Measurements from ENCODE around the gene TBC1D30.
"Not testable (repeated sequence)": the region's sequence is repeated elsewhere in the genome, so short reads cannot be mapped to it uniquely, and the experiment has no call there.

TBC1D30 gene

DNA sequence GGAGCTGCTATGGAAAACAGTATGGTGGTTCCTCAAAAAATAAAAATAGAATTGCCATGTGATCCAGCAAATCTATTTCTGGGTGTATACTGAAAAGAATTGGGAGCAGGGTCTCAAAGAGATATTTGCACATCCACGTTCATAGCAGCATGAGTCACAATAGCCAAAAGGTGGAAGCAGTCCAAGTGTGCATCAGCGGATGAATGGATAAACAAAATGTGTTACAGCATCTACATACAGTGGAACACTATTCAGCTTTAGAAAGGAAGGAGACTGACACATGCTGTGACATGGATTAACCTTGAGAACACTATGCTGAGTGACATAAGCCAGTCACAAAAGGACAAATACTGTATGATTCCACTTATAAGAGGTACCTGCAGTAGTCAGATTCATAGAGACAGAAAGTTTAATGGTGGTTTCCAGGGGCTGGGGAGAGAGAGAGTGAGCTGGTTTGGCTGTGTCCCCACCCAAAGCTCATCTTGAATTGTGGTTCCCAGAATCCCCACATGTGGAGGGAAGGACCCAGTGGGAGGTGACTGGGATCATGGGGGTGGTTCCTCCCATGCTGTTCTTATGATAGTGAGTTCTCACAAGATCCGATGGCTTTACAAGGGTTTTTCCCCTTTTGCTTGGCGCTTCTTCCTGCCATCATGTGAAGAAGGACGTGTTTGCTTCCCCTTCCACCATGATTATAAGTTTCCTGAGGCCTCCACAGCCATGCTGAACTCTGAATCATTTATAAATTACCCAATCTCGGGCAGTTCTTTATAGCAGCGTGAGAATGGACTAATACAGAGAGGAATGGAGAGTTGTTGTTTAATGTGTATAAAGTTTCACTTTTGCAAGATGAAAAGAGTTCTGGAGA is 17.6 kb upstream of the TBC1D30 start:
- no peak for DNase-seq

- no peak for DNase-seq
Observed at GRCh38 chr12:64808110-64808509, 16.3 kb upstream of the TBC1D30 start.

- peak; percentile 85 for DNase-seq
Observed at GRCh38 chr12:64810831-64811230, 13.6 kb upstream of the TBC1D30 start.

DNA sequence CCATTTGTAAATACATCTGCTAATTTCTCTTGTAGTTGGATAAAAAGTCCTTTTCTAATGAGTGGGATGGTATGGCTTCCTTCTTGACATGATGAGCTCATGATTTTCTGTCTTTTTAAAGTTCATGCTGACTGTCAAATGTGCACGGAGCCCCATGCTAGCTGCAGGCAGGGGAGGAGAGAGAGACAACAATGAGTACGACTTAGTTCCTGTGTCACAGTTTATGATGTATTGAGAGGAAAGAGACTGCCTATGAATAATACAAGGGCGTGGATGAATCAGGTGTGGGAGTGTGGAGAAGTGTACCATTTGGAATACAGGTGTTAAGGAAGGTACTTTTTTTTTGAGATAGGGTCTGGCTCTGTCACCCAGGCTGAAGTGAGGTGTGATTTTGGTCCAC is 10.7 kb upstream of the TBC1D30 start:
- DNase-seq = no peak

- no peak for DNase-seq
Observed at GRCh38 chr12:64814432-64814831, 10.0 kb upstream of the TBC1D30 start.

GRCh38 chr12:64819816-64820402 is 4.5 kb upstream of the TBC1D30 start:
- DNase-seq = no peak

GRCh38 chr12:64820593-64820992 is 3.9 kb upstream of the TBC1D30 start:
- no peak for DNase-seq

DNA sequence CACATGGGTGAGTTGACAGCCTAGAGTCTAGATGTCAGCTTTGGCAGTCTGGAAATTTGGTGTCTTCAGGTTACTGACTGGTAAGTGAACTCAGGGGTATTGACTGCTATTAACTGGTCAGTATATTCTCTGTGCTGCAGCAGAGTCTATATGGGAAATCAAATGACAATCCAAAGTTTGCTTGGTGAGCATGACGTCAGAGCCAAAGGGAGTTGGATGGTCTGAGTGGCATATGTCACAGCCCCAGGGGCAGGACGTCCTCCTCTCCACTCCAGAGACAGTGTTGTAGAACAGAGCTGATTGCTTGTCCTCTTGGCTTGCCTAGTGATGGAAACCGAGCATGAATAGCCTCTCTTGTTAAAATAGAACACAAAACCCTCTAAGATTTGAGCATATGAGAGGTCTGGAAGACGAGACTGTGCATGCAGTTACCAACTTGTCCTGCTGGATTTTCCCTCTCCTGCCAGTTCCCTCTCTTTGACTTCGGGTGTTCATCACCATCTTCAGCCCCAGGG is 3.3 kb upstream of the TBC1D30 start:
- DNase-seq = no peak

DNA sequence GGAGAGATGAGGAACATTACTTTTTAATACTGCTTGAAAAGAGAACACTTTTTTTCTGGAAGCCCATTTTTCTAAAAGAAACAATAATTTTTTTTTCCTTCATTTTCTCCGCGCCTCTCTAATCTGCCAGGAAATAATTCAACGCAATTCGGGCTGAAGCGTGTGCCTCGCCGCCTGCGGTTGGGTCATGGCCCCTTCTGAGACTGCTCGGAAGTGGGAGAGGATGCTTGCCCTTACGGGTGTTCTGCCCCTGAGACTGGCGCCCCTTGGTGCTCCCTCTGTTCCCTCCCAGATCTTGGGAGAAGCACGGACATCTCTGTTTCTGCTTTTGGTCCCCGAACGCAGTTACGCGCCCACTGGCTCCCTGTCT is 332 bp upstream of the TBC1D30 start:
- DNase-seq = no peak

DNA sequence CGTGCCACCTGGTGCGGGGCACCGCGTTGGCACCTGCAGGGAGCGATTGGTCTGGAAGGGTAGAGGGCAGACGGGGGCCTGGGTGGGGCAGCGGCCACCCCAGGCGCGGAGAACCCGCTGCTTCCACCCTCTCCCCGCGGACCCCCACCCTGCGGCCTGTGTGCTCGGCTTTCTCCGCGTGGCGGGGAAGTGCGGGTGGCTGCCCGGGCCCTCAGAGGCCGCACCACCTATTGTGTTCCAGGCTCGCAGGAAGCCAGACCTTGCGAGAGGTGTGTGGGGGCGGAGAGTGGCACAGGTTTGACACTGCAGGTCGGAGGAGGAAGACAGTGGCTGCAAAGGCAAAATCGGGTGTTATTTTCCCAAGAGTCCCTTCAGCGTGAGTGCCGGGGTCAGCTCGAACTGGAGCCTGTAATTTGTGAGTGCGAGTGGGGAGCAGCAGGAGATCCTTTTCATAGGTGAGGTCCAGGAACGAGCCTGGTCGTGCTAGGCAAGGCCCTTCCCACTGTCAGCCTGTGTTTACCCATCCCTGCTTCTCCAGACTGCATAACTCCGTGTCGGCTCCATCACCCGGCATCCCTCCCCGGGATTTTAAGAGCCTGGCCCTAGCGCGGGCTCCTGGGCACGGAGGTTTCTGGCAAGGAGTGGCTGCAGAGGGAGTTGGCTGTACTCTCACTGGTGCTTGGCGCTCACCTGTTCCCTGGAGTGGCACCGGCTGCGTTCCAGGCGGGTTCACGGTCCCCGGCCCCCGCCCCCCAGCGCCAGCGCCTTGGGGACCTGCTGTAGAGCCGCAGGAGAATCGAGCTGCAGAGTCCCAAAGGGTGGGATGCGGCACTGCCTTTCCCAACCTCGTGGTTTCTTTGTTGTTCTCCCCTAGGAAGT is 935 bp downstream of the TBC1D30 start:
- DNase-seq = no peak

GRCh38 chr12:64826234-64826633 is 1.8 kb downstream of the TBC1D30 start:
- no peak for DNase-seq

DNA sequence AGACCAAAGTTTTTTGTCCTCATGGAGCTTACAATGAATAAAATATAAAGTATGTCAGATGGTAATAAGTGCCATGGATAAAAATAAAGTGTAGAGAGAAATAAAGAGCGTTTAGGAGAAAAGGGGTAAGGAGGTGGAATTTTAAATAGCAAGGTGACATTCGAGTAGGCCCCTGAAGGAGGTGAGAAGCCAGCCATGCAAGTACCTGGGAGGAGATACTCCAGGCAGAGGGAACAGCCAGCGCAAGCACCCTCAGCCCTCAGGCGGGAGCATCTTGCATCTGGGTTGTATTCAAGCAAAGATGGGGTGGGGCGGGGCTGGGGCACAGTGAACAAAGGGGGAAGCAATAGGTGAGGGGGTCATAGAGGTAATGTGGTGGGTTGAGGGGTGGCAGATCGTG is 4.3 kb downstream of the TBC1D30 start:
- no peak for DNase-seq

DNA sequence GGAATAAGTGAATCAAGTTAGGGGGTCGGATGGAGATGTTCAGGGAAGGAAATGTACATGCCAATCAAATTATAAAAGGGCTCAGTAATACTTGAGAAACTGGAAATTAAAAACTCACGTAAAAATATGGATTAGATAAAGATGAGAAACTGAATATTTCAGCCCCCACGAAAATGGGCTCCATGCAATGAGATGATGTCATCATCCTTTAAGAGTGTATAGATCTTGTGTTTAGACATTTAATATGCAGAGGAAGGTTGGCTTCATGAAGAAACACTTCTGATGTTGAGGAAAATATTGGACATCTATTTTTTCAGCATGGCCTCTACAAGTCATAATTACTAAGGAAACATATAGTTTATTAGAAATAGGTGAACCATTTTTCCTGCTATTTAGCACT is 9.5 kb downstream of the TBC1D30 start:
- DNase-seq = no peak

DNA sequence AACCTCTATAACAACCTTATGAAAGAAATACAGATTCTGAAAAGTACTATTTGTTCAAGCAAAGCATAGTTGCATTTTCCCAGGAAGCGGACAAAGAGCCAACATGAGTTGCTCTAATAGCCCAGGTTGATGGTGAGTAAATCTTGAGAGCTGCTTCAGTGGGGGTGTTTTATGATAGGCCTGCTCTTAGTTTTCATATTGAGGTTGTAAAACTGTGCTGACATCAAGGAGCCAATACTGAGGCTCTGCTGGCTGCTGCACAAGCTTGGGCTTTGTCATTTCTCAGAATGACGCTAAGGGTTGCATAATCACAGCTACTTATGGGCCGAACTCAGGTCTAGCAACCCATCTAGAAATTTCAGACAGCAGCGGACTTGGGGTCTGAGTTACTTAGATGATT is 11.5 kb downstream of the TBC1D30 start:
- no peak for DNase-seq

DNA sequence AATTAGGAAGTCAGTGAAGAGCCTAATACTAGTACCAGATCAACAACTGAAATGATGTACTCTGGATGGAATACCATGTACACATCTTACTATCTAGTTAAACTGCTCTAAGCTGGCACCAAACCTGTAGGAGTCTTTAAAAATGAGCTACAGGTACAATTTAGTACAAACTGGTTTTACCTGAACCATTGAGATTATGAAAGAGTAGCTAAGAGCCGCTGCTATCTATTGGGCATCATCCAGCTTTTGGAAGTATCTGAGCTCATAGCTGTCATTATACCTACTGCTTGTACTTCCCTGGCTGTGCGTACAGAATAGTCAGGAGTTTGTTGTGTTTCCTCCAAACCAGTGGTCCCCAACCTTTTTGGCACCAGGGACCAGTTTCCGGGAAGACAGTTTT is 12.4 kb downstream of the TBC1D30 start:
- no peak for DNase-seq

GRCh38 chr12:64837427-64837826 is 13.0 kb downstream of the TBC1D30 start:
- DNase-seq = no peak

DNA sequence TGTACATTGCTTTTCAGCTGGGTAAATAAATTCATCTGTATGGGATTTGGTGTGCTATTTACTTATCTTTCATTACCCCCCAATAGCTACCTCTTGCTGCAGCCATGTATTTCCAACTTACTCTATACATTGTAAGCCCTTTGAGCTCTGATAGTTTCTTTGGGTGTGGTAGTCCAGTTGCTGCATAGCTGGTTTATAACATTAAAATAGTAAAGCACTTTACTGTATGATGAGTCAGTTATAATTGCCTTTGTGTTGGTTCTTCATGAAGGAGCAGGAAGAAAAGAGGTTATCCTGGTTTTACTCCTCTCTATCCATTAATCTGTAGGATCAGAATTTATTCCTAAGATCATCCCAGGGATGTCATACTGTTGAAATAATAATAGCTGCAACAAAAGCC is 15.7 kb downstream of the TBC1D30 start:
- no peak for DNase-seq

DNA sequence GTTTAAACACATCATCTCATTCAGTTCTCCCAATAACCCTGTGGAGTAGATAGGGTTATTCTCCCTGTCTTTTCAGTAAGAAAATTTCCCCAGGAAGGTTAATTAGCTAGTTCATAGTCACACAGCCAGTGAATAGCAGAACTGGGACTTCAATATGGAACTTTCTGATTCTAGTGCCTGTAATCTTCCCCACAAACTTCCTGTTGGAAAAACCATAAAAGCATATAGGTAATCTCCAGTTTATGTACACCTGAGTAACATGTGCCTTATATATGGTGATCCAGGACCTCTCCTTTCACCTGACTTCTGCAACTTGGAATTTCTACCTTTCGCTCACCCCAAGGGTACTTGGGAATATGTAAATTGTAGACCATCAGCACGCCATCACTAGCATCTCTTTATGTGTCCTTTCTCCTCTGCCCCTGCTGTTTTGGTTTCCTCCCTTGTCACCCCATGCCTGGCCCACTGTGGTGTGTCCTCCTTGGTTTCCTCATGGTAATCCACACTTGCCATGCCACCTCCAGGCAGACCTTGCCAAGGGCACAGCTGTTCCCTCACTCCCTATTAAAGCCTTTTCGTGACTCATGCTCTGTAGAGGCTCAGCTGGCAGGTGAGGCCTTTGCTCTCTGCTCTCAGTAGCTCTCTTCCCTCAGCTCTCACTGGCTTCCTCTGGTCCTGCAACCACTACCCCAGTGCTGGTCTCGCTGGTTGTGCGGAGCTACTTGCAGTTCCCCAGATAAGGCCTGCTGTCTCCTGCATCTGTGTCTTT is 16.7 kb downstream of the TBC1D30 start:
- no peak for DNase-seq

DNA sequence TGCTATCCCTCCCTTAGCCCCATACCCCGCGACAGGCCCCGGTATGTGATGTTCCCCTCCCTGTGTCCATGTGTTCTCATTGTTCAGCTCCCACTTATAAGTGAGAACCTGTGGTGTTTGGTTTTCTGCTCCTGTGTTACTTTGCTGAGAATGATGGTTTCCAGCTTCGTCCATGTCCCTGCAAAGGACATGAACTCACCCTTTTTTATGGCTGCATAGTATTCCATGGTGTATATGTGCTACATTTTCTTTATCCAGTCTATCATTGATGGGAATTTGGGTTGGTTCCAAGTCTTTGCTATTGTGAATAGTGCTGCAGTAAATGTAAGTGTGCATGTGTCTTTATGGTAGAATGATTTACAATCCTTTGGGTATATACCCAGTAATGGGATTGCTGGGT is 24.0 kb downstream of the TBC1D30 start:
- DNase-seq = not testable (repeated sequence)

DNA sequence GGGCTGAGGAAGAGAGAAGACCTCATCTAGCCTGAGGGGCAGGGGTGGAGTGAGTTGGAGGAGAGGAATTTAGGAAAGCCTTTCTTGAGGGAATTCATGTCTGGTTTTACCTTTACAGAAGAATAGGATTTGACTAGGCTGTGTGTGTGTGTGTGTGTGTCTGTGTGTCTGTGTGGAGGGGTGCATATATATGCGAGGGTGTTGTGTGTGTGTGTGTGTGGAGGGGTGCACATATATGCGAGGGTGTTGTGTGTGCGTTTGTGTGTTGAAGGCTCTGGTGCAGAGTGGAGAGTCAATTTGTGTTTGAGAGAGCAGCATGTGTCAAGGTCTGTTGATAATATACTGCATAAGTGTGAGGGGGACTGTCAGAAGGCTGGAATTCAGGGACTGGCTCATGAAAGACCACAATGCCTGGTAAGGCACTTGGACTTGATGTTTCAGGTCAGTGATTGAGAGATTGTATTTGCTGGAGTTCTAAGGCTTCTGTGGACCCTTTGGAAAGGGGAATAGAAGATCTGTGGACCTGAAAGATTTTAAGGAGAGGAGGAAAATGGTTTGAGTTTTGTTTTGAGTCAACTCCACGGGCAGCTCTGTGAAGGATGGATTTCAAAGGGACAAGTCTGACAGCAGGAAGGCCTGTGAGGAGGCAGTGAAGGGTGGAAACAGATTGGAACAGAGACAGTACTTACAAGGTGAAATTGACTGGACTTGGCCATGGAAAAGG is 34.6 kb downstream of the TBC1D30 start:
- DNase-seq = no peak

DNA sequence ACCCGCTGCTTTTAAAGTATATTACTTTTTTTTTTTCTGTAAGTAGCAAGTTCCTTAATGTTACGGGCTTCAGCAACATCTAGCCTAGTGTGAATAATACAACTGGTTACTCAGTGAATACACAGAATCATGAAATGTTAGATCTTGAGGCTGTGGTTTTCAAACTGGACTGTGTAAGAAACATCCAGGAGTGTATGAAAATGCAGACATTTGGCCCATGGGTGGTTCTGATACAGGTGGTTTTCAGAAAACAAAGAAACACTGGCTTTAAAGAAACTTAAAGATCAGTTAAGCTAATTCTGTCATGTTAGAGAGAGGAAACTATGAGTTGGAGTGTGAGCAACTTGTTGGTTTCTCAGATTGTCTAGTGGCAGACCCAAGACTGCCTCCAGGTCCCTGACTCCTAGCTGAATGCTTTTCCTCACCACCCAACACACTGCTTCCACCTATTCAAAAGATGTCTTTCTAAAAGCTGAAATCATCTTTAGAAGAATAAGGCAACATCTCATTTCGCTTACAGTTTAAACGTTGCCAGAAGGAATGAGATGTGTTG is 36.1 kb downstream of the TBC1D30 start:
- DNase-seq = no peak

GRCh38 chr12:64864319-64864718 is 39.9 kb downstream of the TBC1D30 start:
- no peak for DNase-seq
